Breast epithelium (tissue), 3 donors: ENCODE data around the gene LPO.

Source experiments
- CTCF ChIP-seq, 3 donors: fragments of 450-650 bp; IDR thresholded peaks; one replicate each; pipeline ENCODE4 v1.5.1; 2016 to 2017; ENCODE audit warnings: antibody characterized with exemption in 3 of 3, mild to moderate bottlenecking in 3 of 3, moderate library complexity in 3 of 3
- POLR2AphosphoS5 ChIP-seq, 3 donors: sonication (generic); formaldehyde crosslinking; IDR thresholded peaks; one replicate each; pipeline ENCODE4 v1.6.1; 2017; ENCODE audit warnings: antibody characterized with exemption in 3 of 3

DNA sequence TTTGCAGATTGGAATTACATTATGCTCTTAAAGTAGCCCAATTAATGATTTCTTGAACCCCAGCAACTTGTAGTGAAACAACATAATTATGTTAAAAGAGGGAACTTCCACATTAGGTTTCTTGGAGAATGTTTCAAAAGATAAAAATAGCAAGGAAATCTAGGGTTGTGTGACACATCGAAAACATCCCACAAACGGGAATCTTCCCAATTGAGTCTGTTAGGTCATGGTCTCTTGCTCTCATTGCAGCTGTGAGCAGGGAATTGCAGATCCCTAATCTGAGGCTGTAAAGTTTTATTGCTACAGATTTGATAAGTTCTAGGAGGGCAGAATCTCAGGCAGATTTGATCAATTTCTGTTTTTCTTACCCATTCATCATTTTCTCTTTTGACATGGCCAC, 6.7 kb upstream of the LPO start:
- TF ChIP-seq POLR2AphosphoS5 (IDR thresholded peaks at IDR 0.05) (no peak), CTCF (IDR thresholded peaks at IDR 0.05) (no peak)
